CD4-positive, alpha-beta T cell treated with Interleukin-6 for 4 hours (primary cell): ENCODE measurements around the gene OSBPL1A.

Experiments used
- DNase-seq: peaks from one replicate; pipeline ENCODE4 v3.0.0-alpha.2; 2020; ENCODE audit warnings: mixed read lengths

OSBPL1A gene

GRCh38 chr18:24263050-24263449 is 134.6 kb downstream of the OSBPL1A start:
- no peak for DNase-seq

GRCh38 chr18:24262087-24262486 is 135.5 kb downstream of the OSBPL1A start:
- DNase-seq = no peak

- no peak for DNase-seq
Measured at GRCh38 chr18:24259869-24260641, 137.6 kb downstream of the OSBPL1A start.

GRCh38 chr18:24254071-24254470 is 143.6 kb downstream of the OSBPL1A start:
- no peak for DNase-seq

- no peak for DNase-seq
Measured at GRCh38 chr18:24249716-24250115, 147.9 kb downstream of the OSBPL1A start.

- DNase-seq = no peak
Measured at GRCh38 chr18:24248359-24248758, 149.3 kb downstream of the OSBPL1A start.

- no peak for DNase-seq
Measured at GRCh38 chr18:24246143-24246542, 151.5 kb downstream of the OSBPL1A start.

- no peak for DNase-seq
Measured at GRCh38 chr18:24244698-24245097, 152.9 kb downstream of the OSBPL1A start.

- no peak for DNase-seq
Measured at GRCh38 chr18:24243677-24244076, 153.9 kb downstream of the OSBPL1A start.

GRCh38 chr18:24239341-24239740 is 158.3 kb downstream of the OSBPL1A start:
- DNase-seq = no peak

GRCh38 chr18:24238387-24238786 is 159.2 kb downstream of the OSBPL1A start:
- no peak for DNase-seq

- DNase-seq = no peak
Measured at GRCh38 chr18:24234850-24235418, 162.7 kb downstream of the OSBPL1A start.

- DNase-seq = no peak
Measured at GRCh38 chr18:24234330-24234729, 163.3 kb downstream of the OSBPL1A start.

GRCh38 chr18:24232800-24233199 is 164.8 kb downstream of the OSBPL1A start:
- DNase-seq = no peak

GRCh38 chr18:24231773-24232735 is 165.6 kb downstream of the OSBPL1A start:
- no peak for DNase-seq

GRCh38 chr18:24230766-24231165 is 166.9 kb downstream of the OSBPL1A start:
- no peak for DNase-seq

- DNase-seq = no peak
Measured at GRCh38 chr18:24228667-24229041, 169.0 kb downstream of the OSBPL1A start.

GRCh38 chr18:24227977-24228666 is 169.5 kb downstream of the OSBPL1A start:
- DNase-seq = no peak

GRCh38 chr18:24220318-24220688 is 177.3 kb downstream of the OSBPL1A start:
- no peak for DNase-seq

- no peak for DNase-seq
Measured at GRCh38 chr18:24219561-24220317, 177.9 kb downstream of the OSBPL1A start.

- DNase-seq = no peak
Measured at GRCh38 chr18:24214913-24215312, 182.7 kb downstream of the OSBPL1A start.

- no peak for DNase-seq
Measured at GRCh38 chr18:24214144-24214543, 183.5 kb downstream of the OSBPL1A start.
